ENCODE measurements around the gene GPR39.

GPR39 gene

DNA sequence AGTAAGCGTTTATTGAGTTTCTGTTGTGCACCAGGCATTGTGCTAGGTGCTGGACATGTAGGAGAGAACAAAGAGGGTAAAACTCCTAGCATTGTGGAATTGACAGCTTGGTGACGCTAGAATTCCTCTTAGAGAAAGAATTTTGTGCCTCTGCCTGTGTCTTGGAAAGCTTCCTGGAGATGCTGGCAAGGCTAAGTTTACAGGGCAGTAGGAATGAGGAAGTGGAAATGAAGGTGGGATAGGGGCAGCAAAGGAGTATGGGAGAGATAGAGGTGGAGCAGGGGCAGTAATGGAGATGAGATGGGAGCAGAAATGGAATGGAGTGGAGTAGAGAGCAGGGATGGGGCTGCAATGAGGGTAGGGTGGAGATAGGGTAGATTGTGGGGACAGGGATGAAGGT lies 29.8 kb downstream of the GPR39 start:
- H3K9me3 Mint-ChIP-seq: no peaks in the 10 kb centered on the region
- no peak overlapping the region for H3K4me3 Mint-ChIP-seq
- H3K4me1 Mint-ChIP-seq (ENCODE audit: low read depth): no peaks in the 10 kb centered on the region
- H3K36me3 Mint-ChIP-seq (ENCODE audit: low read depth): no peaks in the 10 kb centered on the region
- no peaks in the 10 kb centered on the region for H3K27me3 Mint-ChIP-seq
- no peak for DNase-seq
- no peak overlapping the region for H3K27ac Mint-ChIP-seq

DNA sequence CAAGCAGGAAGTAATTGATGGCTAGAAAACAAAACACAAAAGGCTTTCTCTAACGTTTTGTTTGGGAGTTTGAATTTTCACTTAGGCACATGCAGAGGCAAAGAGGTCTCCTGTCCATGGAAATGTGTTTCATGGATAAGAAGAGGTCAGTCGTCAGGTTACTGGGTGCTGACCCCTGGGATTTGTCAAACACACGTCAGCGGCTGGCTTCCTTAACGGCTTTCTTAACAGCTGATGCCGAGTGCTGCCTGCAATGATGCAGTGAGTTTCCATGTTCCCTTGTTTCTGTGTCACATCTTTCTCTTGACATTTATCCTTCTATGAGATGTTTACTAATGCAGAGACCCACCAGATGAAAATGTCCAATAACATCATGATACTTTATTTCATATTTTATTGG lies 31.7 kb downstream of the GPR39 start:
- no peak for DNase-seq
- H3K27ac Mint-ChIP-seq: no peak overlapping the region

DNA sequence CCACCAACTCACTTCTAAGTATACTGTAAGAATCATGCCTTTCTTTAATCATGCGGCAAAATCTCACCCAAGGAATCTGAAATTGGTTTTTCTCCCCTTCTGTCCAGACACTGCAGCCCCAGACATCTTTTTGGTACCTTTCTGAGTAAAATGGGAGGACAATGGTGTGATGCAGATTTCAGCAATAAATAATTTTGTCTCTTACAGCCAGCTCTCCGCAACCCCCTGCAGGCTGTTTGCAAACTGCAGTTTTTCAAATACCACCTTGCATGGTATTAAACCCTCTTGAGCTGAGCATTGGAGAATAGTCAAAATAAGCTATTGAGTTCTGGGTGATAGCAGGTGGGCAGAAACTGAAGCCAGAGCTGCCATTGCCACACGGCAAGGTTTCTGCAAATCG lies 32.2 kb downstream of the GPR39 start:
- no peaks in the 10 kb centered on the region for H3K4me1 Mint-ChIP-seq (ENCODE audit: low read depth)
- DNase-seq: no peak
- no peaks in the 10 kb centered on the region for H3K36me3 Mint-ChIP-seq (ENCODE audit: low read depth)
- H3K9me3 Mint-ChIP-seq: peaks cover 10% of the 10 kb centered on the region
- no peak overlapping the region for H3K4me3 Mint-ChIP-seq
- no peak overlapping the region for H3K27ac Mint-ChIP-seq
- H3K27me3 Mint-ChIP-seq: no peaks in the 10 kb centered on the region

More for the DNA sequence above, 31.7 kb downstream of the GPR39 start:
- no peaks in the 10 kb centered on the region for H3K27me3 Mint-ChIP-seq
- H3K4me1 Mint-ChIP-seq (ENCODE audit: low read depth): no peaks in the 10 kb centered on the region
- peaks cover 10% of the 10 kb centered on the region for H3K9me3 Mint-ChIP-seq
- no peak overlapping the region for H3K4me3 Mint-ChIP-seq
- H3K36me3 Mint-ChIP-seq (ENCODE audit: low read depth): no peaks in the 10 kb centered on the region

DNA sequence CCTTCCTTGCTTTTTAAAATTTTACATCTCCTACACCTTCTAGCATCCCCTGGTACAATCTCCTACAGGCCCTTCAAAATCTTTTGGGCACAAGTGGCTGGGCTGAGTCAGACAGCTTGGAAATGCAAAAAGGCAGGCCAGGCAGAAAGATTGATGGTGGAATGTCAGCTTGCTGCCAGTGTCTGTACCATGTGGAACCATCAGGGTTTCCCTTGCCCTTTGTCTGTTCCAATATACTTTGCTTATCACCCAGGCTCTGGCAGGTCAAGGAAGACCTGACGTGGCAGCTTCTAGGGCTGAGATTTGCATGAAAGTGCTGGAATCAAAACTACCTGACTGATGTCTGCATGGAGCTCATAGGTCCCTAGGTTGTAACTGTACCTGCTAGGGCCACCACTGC lies 33.3 kb downstream of the GPR39 start:
- no peaks in the 10 kb centered on the region for H3K4me1 Mint-ChIP-seq (ENCODE audit: low read depth)
- H3K27ac Mint-ChIP-seq: no peak overlapping the region
- no peaks in the 10 kb centered on the region for H3K36me3 Mint-ChIP-seq (ENCODE audit: low read depth)
- no peaks in the 10 kb centered on the region for H3K27me3 Mint-ChIP-seq
- no peak for DNase-seq
- H3K4me3 Mint-ChIP-seq: no peak overlapping the region
- H3K9me3 Mint-ChIP-seq: peaks cover 12% of the 10 kb centered on the region

DNA sequence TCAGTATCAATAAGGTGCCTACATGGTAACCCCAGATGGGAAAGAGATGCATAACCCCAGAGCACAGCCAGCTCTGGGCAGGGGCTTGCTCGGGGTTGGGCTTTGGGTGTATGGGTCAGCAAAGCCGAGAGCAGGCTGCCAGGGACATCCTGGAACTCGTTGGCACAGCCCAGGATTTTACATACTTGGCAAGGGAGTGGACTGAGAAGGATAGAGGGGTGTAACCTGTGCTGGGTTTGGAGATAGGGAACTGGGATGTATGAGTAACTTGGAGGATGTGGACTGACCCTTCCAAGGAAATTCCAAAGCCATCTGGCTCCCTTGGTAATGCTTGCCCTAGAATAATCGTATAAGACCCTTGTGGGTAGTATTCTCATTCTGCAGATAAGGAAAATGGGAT lies 44.2 kb downstream of the GPR39 start:
- H3K4me3 Mint-ChIP-seq: no peak overlapping the region
- H3K27ac Mint-ChIP-seq: no peak overlapping the region
- H3K27me3 Mint-ChIP-seq: peaks cover 8% of the 10 kb centered on the region
- no peak for DNase-seq
- H3K9me3 Mint-ChIP-seq: peaks cover 23% of the 10 kb centered on the region
- no peaks in the 10 kb centered on the region for H3K36me3 Mint-ChIP-seq (ENCODE audit: low read depth)
- H3K4me1 Mint-ChIP-seq (ENCODE audit: low read depth): no peaks in the 10 kb centered on the region

DNA sequence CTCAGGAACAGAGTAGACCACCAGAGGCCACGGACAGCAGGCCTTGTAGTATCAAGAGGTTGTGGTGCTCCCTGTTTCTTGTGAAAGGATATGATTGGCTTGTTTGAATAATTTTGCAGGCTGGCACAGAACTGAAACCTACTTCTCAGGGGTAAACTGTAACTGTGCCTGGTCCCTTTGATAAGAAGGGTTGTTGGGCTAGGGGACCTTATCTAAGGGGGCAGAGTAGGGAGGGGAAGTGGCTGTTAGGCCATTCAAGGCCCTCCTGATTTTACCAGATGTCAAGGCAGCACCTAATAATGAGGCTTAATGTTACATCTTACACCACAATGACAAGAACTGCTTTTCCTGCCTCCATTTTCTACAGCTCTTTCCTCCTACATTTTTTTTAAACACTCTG lies 45.6 kb downstream of the GPR39 start:
- Mint-ChIP-seq H3K9me3 (peaks cover 26% of the 10 kb centered on the region), H3K27me3 (peaks cover 8% of the 10 kb centered on the region), H3K4me3 (no peak overlapping the region), H3K27ac (no peak overlapping the region), H3K36me3 (ENCODE audit: low read depth) (no peaks in the 10 kb centered on the region), H3K4me1 (ENCODE audit: low read depth) (no peaks in the 10 kb centered on the region)
- no peak for DNase-seq

DNA sequence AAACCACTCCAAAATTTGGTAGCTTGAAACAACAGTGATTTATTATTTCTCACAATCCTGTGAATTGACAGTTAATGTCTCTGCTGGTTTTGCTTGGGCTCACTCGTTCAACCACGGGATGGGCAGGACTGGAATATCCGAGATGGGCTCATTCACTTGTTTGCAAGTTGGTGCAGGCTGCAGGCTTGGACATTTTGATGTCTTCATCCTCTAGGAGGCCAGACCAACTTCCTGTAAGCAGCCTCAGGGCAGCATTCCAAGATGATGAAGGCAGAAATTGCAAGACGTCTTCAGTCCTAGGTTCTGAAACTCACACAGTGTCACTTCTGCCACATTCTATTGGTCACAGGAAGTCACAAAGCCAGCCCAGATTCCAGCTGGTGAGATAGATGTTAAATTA lies 47.1 kb downstream of the GPR39 start:
- no peak overlapping the region for H3K27ac Mint-ChIP-seq
- H3K27me3 Mint-ChIP-seq: peaks cover 8% of the 10 kb centered on the region
- peaks cover 30% of the 10 kb centered on the region for H3K9me3 Mint-ChIP-seq
- no peaks in the 10 kb centered on the region for H3K36me3 Mint-ChIP-seq (ENCODE audit: low read depth)
- no peak overlapping the region for H3K4me3 Mint-ChIP-seq
- H3K4me1 Mint-ChIP-seq (ENCODE audit: low read depth): no peaks in the 10 kb centered on the region
- no peak for DNase-seq

DNA sequence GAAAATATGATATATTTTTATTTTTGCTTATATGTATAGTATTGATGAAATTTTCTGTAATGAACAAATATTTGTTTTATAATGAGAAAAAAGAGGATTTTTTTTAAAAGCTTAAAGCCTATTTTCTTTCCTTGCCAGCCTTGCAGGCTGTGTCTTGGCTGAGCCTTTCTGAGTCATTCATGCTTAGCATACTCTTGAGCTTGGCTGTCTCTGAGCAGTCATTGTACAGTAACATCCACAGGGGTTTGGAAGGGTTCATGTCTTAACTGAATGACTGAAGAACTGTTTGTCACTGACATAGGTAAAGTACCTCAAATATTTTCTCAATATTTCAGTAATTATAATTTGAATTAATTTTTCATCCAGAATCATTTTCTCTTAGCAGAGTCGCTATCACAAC lies 49.3 kb downstream of the GPR39 start:
- no peak overlapping the region for H3K27ac Mint-ChIP-seq
- no peak overlapping the region for H3K4me3 Mint-ChIP-seq
- no peaks in the 10 kb centered on the region for H3K27me3 Mint-ChIP-seq
- peaks cover 26% of the 10 kb centered on the region for H3K9me3 Mint-ChIP-seq
- no peaks in the 10 kb centered on the region for H3K4me1 Mint-ChIP-seq (ENCODE audit: low read depth)
- DNase-seq: no peak
- H3K36me3 Mint-ChIP-seq (ENCODE audit: low read depth): no peaks in the 10 kb centered on the region

DNA sequence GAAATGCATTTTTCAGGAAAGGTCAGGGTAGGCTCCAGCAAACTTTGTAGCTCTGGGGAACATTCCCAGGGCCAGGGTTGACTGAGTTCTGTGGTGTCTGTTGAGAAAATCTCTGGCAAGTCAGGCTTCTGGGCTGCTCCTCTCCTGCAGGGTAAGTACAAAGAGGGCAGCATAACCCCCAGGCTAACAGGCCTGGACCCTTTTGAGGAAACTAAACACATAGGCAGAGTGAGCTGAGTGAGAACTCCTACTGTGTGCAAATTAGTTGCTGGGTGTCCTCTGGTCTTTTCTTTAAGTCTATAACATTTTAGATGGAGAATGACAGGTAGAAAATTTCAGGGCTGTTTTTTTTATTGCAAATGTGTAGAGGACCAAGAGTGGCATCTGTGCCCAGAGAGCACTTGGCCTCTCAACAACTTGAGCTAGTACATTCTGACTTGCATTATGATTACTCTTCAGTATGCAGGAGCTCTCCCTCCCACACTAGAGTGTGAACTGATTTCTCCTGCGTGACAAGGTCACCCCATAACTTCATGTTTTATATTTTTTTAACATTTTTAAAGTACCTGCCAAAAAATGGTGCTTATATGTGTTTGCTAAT lies 49.9 kb downstream of the GPR39 start:
- H3K36me3 Mint-ChIP-seq (ENCODE audit: low read depth): no peaks in the 10 kb centered on the region
- no peak overlapping the region for H3K27ac Mint-ChIP-seq
- DNase-seq: no peak
- H3K4me1 Mint-ChIP-seq (ENCODE audit: low read depth): no peaks in the 10 kb centered on the region
- peaks cover 24% of the 10 kb centered on the region for H3K9me3 Mint-ChIP-seq
- H3K4me3 Mint-ChIP-seq: no peak overlapping the region
- no peaks in the 10 kb centered on the region for H3K27me3 Mint-ChIP-seq

DNA sequence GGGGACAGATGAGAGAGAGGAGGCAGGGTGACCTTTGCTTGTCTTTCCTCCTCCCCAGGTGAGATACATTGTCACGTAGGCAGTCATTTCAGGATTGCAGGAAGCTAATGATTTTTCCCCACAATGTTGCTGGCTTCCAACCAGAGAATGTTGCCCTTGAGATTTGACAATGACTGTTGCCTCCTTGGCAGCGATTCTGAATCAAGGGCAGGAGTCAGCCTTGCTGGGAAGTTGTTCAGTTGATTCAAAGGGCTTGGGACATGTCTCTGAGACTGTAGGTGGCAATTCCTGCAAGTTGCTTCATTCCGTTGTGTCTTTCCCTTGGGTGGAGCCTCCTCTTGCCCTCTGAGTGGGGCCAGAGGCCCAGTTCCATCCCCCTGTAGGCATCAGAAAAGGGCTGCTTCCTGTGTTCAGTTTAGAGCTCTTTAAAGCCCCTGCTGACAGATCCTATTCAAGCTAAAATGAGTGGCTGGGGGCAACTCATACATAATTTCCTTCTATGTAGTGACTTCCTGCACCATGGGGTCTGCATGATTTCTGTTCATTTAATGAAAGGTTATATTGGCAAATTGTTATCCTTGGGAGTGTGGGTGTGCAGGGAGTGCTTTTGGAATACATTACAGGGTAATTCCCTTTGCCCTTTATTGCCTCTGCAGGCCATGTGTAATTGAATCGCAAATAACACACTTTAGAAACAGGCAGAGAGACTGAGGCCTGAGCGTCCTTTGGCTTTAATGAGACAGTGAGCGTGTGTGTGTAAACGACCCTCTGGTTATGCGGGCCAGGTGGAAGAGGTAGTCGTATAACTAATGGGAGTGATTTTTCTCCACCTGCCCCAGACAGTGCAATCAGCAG lies 52.4 kb downstream of the GPR39 start:
- Mint-ChIP-seq H3K27ac (no peak overlapping the region), H3K27me3 (no peaks in the 10 kb centered on the region), H3K36me3 (ENCODE audit: low read depth) (no peaks in the 10 kb centered on the region), H3K4me1 (ENCODE audit: low read depth) (no peaks in the 10 kb centered on the region), H3K4me3 (no peak overlapping the region), H3K9me3 (peaks cover 21% of the 10 kb centered on the region)
- DNase-seq: no peak

DNA sequence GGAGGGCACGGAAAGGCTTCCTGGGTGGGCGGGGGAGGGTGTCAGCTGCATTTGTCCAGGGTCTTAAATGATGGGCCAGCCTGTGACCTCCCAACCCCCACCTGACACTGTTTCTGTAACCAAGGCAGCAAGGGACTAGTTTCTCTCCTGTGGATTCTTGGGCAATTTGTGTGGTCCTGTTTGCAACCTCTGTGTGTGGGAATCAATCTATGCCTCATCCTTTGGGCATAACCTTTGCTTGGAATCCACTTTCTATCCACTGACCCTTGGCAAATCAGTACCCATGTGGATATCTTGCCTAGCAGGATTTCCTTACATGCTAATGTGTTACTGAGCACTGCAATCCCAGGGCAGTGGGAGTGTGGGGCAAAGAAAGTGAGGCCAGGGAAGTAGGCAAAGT lies 54.1 kb downstream of the GPR39 start:
- no peaks in the 10 kb centered on the region for H3K27me3 Mint-ChIP-seq
- no peak overlapping the region for H3K4me3 Mint-ChIP-seq

DNA sequence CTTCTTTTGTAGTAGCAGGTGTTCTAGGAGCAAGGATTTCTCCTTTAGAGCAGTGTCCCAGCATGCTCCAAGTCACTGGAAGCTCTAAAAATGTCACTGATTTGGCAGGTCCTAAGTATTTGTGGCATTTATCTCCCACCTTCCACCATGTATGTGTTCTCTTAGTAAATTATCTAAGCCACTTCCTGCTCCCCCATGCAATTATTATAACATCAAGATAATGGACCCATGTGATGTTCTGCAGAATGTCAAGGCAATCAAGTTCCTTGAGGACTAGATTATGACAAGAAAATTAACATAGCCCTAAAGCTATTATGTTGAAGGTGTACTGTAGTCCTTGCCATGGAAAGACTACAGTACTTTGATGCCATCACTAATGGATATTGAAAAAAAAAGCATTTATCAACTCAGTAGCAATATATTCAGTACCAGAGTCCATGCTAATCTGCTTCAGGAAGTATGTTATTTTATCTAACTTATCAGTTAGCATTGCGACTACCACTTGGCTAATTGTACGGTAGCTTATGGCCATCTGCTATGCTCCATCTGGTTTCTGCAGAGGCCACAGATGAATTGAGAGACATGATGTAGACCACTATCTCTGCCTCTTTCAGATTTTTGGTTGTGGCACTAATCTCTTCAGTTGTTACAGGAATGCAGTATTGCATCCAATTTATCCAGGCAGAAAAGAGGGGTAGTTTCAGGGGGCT lies 56.7 kb downstream of the GPR39 start:
- Mint-ChIP-seq H3K4me3 (no peak overlapping the region), H3K9me3 (peaks cover 9% of the 10 kb centered on the region), H3K36me3 (ENCODE audit: low read depth) (no peaks in the 10 kb centered on the region), H3K4me1 (ENCODE audit: low read depth) (no peaks in the 10 kb centered on the region), H3K27ac (no peak overlapping the region), H3K27me3 (no peaks in the 10 kb centered on the region)
- DNase-seq: no peak

More for the DNA sequence above, 54.1 kb downstream of the GPR39 start:
- Mint-ChIP-seq H3K27ac (no peak overlapping the region), H3K4me1 (ENCODE audit: low read depth) (no peaks in the 10 kb centered on the region), H3K9me3 (peaks cover 12% of the 10 kb centered on the region), H3K36me3 (ENCODE audit: low read depth) (no peaks in the 10 kb centered on the region)
- no peak for DNase-seq

DNA sequence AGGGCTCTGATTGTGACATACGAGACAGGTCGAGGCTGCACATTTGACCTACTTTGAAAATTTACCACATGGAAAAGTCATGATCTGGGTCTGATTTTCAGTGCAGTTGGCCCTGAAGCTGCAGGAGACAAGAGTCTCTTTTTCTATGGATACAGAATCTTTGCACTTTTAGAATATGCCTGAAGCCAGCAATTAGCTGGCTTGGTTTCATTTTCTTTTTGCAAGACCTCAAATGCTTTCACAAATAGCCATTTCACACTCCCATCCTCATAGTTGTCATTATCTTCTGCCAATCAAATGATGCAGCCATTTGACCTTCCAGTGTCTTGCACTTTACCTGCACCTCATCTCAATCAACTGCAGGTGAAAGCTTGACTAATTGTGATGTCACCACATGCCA lies 59.0 kb downstream of the GPR39 start:
- H3K27ac Mint-ChIP-seq: no peak overlapping the region
- no peak overlapping the region for H3K4me3 Mint-ChIP-seq
- no peak for DNase-seq
- no peaks in the 10 kb centered on the region for H3K27me3 Mint-ChIP-seq
- no peaks in the 10 kb centered on the region for H3K4me1 Mint-ChIP-seq (ENCODE audit: low read depth)
- peaks cover 12% of the 10 kb centered on the region for H3K9me3 Mint-ChIP-seq
- no peaks in the 10 kb centered on the region for H3K36me3 Mint-ChIP-seq (ENCODE audit: low read depth)

DNA sequence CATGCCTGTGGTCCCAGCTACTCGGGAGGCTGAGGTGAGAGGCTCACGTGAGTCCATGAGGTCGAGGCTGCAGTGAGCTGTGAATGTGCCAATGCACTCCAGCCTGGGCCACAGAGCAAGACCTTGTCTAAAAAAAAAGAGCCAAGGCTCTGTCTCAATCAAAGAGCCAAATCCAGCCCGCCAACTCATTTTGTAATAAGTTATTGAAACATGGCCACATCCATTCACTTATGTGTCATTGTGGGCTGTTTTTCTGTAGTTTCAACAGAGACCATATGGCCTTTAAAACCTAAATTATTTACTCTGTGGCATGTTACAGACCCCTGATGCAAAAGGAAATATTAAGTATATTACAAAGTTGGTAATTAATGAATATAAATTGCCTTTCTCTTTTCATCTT lies 60.8 kb downstream of the GPR39 start:
- no peaks in the 10 kb centered on the region for H3K36me3 Mint-ChIP-seq (ENCODE audit: low read depth)
- H3K4me1 Mint-ChIP-seq (ENCODE audit: low read depth): no peaks in the 10 kb centered on the region
- no peak overlapping the region for H3K4me3 Mint-ChIP-seq
- H3K27me3 Mint-ChIP-seq: no peaks in the 10 kb centered on the region
- no peak for DNase-seq
- no peak overlapping the region for H3K27ac Mint-ChIP-seq
- H3K9me3 Mint-ChIP-seq: peaks cover 13% of the 10 kb centered on the region

DNA sequence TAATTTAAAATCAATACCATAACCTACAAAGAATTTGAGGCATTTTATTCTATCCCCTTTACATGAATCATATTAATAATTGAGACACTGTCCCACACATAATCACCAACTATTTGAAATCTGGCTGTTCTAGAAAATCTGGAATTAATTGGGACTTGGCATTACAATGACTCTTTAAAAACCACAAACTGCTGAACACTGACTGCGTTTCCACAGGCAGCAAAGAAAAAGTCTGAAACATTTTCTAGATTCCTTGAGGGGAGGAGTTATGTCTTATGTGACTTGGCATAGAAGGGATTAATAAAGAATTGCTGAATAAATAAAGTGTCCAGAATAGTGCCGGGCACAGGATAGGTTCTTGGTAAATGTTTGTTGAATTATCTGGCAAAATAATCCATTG lies 61.4 kb downstream of the GPR39 start:
- H3K4me1 Mint-ChIP-seq (ENCODE audit: low read depth): no peaks in the 10 kb centered on the region
- DNase-seq: no peak
- no peaks in the 10 kb centered on the region for H3K36me3 Mint-ChIP-seq (ENCODE audit: low read depth)
- no peak overlapping the region for H3K27ac Mint-ChIP-seq
- peaks cover 9% of the 10 kb centered on the region for H3K9me3 Mint-ChIP-seq
- no peak overlapping the region for H3K4me3 Mint-ChIP-seq
- no peaks in the 10 kb centered on the region for H3K27me3 Mint-ChIP-seq
